ENCODE results near the gene PKLR.

DNA sequence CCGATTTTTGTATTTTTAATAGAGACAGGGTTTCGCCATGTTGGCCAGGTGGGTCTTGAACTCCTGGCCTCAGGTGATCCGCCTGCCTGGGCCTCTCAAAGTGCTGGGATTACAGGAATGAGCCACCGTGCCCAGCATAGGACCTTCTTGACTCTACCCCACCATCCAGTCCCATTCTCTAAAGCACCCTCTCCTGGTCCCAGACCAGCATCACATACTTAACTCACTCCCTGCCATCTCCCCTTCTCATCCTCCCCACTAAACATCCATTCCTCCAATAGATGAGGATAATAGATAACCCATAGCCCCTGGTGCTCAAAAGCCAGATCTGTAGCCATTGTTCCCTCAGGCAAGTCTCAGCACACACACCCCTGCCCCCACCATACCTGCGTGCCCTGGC lies 48.0 kb downstream of the PKLR start:
- TF ChIP-seq EP300 (conservative IDR thresholded peaks at IDR 0.05; ENCODE audit: poor library complexity, severe bottlenecking) (no peak), TAF1 (IDR thresholded peaks at IDR 0.05; ENCODE audit: low read depth) (no peak), CTCF (IDR thresholded peaks at IDR 0.05; ENCODE audit: poor library complexity, severe bottlenecking) (no peak)

All from neural cell (in vitro differentiated cells).